ENCODE data around the gene PPP2R2D.

The PPP2R2D gene

DNA sequence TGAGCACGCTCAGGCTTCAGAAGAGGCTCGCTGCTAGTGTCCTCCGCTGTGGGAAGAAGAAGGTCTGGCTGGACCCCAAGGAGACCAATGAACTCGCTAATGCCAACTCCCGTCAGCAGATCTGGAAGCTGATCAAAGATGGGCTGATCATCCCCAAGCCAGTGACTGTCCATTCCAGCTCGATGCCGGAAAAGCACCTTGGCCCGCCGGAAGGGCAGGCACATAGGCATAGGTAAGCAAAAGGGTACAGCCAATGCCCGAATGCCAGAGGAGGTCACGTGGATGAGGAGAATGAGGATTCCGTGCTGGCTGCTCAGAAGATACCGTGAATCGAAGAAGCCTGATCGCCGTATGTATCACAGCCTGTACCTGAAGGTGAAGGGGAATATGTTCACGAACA lies 5.7 kb upstream of the PPP2R2D start:
- Histone ChIP-seq H3K56ac (ENCODE audit: low read length) (no peak overlapping the region), H3K9ac (ENCODE audit: low read length) (no peak overlapping the region), H3K18ac (ENCODE audit: low read length) (no peak overlapping the region), H4K8ac (ENCODE audit: low read depth, low read length) (no peak overlapping the region), H3K79me1 (ENCODE audit: low read length) (no peaks in the 10 kb centered on the region), H3K4me2 (ENCODE audit: low read length) (no peak overlapping the region), H2BK5ac (ENCODE audit: low read length) (no peak overlapping the region), H2BK120ac (ENCODE audit: low read depth, low read length) (no peak overlapping the region), H3K4me1 (ENCODE audit: control insufficient read depth, low read depth, low read length) (no peaks in the 10 kb centered on the region), H2BK15ac (replicated peaks; ENCODE audit: low read depth) (no peak overlapping the region), H4K5ac (ENCODE audit: low read length) (no peak overlapping the region), H3K4ac (ENCODE audit: low read depth, low read length) (no peak overlapping the region), H3K79me2 (ENCODE audit: control insufficient read depth, insufficient read depth, low read length) (no peaks in the 10 kb centered on the region), H3K27ac (ENCODE audit: low read depth, low read length) (no peak overlapping the region), H3K27me3 (ENCODE audit: insufficient read depth, low read length, poor library complexity) (no peaks in the 10 kb centered on the region), H3K4me3 (ENCODE audit: low read length) (no peak overlapping the region), H3K36me3 (ENCODE audit: control insufficient read depth, insufficient read depth, low read length) (no peaks in the 10 kb centered on the region), H3K23ac (ENCODE audit: low read length) (no peak overlapping the region), H2AK5ac (ENCODE audit: low read length) (no peak overlapping the region)
- DNase-seq: no peak
- no CpG with 5 or more reads among the region's 17 CpGs for WGBS (ENCODE audit: extremely low coverage, insufficient coverage, low lambda C conversion rate)

DNA sequence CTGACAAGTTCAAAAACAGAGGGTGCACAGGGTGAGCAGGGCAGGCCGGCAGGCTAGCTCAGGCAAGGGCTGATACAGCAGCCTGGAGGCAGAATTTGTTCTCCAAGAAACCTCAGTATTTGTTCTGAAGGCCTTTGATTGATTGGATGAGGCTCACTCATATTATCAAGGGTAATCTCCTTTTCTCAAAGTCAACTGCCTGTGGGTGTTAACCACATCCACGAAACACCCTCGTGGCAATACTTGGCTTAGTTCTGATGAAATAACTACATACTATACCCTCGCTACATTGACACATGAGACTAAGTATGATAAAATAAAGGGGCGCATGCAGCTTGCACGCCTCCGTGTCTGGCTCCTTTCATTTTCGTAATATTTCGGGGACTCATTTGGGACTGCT lies 4.4 kb upstream of the PPP2R2D start:
- H3K56ac ChIP-seq (ENCODE audit: low read length): no peak overlapping the region
- no CpG with 5 or more reads among the region's 9 CpGs for WGBS (ENCODE audit: extremely low coverage, insufficient coverage, low lambda C conversion rate)
- H4K5ac ChIP-seq (ENCODE audit: low read length): no peak overlapping the region
- H3K9ac ChIP-seq (ENCODE audit: low read length): no peak overlapping the region
- no peaks in the 10 kb centered on the region for H3K4me1 ChIP-seq (ENCODE audit: control insufficient read depth, low read depth, low read length)
- DNase-seq: no peak
- no peaks in the 10 kb centered on the region for H3K36me3 ChIP-seq (ENCODE audit: control insufficient read depth, insufficient read depth, low read length)
- no peak overlapping the region for H3K18ac ChIP-seq (ENCODE audit: low read length)
- H2BK5ac ChIP-seq (ENCODE audit: low read length): no peak overlapping the region
- no peaks in the 10 kb centered on the region for H3K79me1 ChIP-seq (ENCODE audit: low read length)
- H3K79me2 ChIP-seq (ENCODE audit: control insufficient read depth, insufficient read depth, low read length): peaks cover under 1% of the 10 kb centered on the region
- no peak overlapping the region for H3K4me2 ChIP-seq (ENCODE audit: low read length)
- H3K27me3 ChIP-seq (ENCODE audit: insufficient read depth, low read length, poor library complexity): no peaks in the 10 kb centered on the region
- no peak overlapping the region for H3K23ac ChIP-seq (ENCODE audit: low read length)
- H2BK120ac ChIP-seq (ENCODE audit: low read depth, low read length): no peak overlapping the region
- no peak overlapping the region for H3K4ac ChIP-seq (ENCODE audit: low read depth, low read length)
- no peak overlapping the region for H2BK15ac ChIP-seq (replicated peaks; ENCODE audit: low read depth)
- no peak overlapping the region for H3K27ac ChIP-seq (ENCODE audit: low read depth, low read length)
- H3K4me3 ChIP-seq (ENCODE audit: low read length): no peak overlapping the region
- H4K8ac ChIP-seq (ENCODE audit: low read depth, low read length): no peak overlapping the region
- H2AK5ac ChIP-seq (ENCODE audit: low read length): no peak overlapping the region

DNA sequence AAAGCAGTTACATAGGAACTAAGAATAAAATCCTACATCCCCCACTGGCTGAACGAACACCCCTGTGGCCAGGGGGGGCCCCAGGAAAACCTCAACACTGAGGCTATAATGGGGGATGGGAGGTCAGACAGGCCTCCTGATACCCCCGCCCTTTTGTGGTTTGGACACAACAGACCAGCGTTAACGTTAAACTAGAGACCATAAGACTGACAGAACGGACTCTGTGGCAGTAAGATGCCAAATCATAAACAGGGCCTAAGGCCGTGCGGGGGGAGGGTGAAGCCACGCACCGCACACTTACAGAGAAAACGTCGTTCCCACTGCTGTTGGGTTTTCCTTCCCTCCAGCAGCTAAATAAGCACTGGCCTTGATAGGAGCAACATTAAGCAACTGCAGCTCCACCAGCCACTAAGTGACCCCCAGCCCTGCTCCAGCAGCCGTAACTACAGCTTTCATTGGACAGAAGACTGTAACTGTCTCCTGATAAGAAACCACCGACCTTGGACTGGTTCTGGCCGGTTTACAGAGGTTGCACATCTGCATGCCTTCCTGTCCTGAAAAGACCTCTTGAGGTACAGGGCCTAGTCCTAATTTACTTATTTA lies 3.4 kb upstream of the PPP2R2D start:
- no peak for DNase-seq
- peaks cover 11% of the 10 kb centered on the region for H3K79me2 ChIP-seq (ENCODE audit: control insufficient read depth, insufficient read depth, low read length)
- peaks cover 2% of the 10 kb centered on the region for H3K79me1 ChIP-seq (ENCODE audit: low read length)
- H3K9ac ChIP-seq (ENCODE audit: low read length): no peak overlapping the region
- no peaks in the 10 kb centered on the region for H3K27me3 ChIP-seq (ENCODE audit: insufficient read depth, low read length, poor library complexity)
- H3K4me3 ChIP-seq (ENCODE audit: low read length): no peak overlapping the region
- no peak overlapping the region for H2AK5ac ChIP-seq (ENCODE audit: low read length)
- no peak overlapping the region for H2BK120ac ChIP-seq (ENCODE audit: low read depth, low read length)
- no peak overlapping the region for H3K27ac ChIP-seq (ENCODE audit: low read depth, low read length)
- H3K36me3 ChIP-seq (ENCODE audit: control insufficient read depth, insufficient read depth, low read length): no peaks in the 10 kb centered on the region
- H3K4ac ChIP-seq (ENCODE audit: low read depth, low read length): no peak overlapping the region
- H2BK5ac ChIP-seq (ENCODE audit: low read length): no peak overlapping the region
- no CpG with 5 or more reads among the region's 14 CpGs for WGBS (ENCODE audit: extremely low coverage, insufficient coverage, low lambda C conversion rate)
- no peaks in the 10 kb centered on the region for H3K4me1 ChIP-seq (ENCODE audit: control insufficient read depth, low read depth, low read length)
- no peak overlapping the region for H3K4me2 ChIP-seq (ENCODE audit: low read length)
- H3K56ac ChIP-seq (ENCODE audit: low read length): no peak overlapping the region
- no peak overlapping the region for H4K8ac ChIP-seq (ENCODE audit: low read depth, low read length)
- no peak overlapping the region for H3K18ac ChIP-seq (ENCODE audit: low read length)
- H2BK15ac ChIP-seq (replicated peaks; ENCODE audit: low read depth): no peak overlapping the region
- H3K23ac ChIP-seq (ENCODE audit: low read length): no peak overlapping the region
- H4K5ac ChIP-seq (ENCODE audit: low read length): no peak overlapping the region

DNA sequence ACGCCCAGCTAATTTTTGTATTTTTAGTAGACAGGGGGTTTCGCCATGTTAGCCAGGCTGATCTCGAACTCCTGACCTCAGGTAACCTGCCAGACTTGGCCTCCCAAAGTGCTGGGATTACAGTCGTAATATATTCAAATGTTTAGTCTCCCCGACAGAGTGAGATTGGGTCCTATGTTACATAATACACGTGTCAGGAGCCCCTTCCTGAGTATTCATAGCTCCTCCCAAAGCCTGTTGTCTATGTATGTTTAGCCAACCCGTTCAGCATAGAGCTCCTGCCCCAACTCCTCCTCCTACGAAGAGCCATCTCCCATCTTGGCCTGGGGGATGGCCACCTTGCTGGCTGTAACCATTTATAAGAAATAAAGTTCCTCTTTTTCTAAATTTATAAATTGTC lies 2.7 kb upstream of the PPP2R2D start:
- Histone ChIP-seq H3K79me1 (ENCODE audit: low read length) (peaks cover 2% of the 10 kb centered on the region), H2BK5ac (ENCODE audit: low read length) (no peak overlapping the region), H3K23ac (ENCODE audit: low read length) (no peak overlapping the region), H3K27ac (ENCODE audit: low read depth, low read length) (no peak overlapping the region), H4K5ac (ENCODE audit: low read length) (no peak overlapping the region), H3K36me3 (ENCODE audit: control insufficient read depth, insufficient read depth, low read length) (no peaks in the 10 kb centered on the region), H3K56ac (ENCODE audit: low read length) (no peak overlapping the region), H2BK120ac (ENCODE audit: low read depth, low read length) (no peak overlapping the region), H2BK15ac (replicated peaks; ENCODE audit: low read depth) (no peak overlapping the region), H3K4me3 (ENCODE audit: low read length) (no peak overlapping the region), H3K18ac (ENCODE audit: low read length) (no peak overlapping the region), H3K27me3 (ENCODE audit: insufficient read depth, low read length, poor library complexity) (no peaks in the 10 kb centered on the region), H4K8ac (ENCODE audit: low read depth, low read length) (no peak overlapping the region), H3K4me1 (ENCODE audit: control insufficient read depth, low read depth, low read length) (no peaks in the 10 kb centered on the region), H3K4ac (ENCODE audit: low read depth, low read length) (no peak overlapping the region), H3K9ac (ENCODE audit: low read length) (no peak overlapping the region), H2AK5ac (ENCODE audit: low read length) (no peak overlapping the region), H3K79me2 (ENCODE audit: control insufficient read depth, insufficient read depth, low read length) (peaks cover 17% of the 10 kb centered on the region), H3K4me2 (ENCODE audit: low read length) (no peak overlapping the region)
- no CpG with 5 or more reads among the region's 8 CpGs for WGBS (ENCODE audit: extremely low coverage, insufficient coverage, low lambda C conversion rate)
- DNase-seq: no peak

DNA sequence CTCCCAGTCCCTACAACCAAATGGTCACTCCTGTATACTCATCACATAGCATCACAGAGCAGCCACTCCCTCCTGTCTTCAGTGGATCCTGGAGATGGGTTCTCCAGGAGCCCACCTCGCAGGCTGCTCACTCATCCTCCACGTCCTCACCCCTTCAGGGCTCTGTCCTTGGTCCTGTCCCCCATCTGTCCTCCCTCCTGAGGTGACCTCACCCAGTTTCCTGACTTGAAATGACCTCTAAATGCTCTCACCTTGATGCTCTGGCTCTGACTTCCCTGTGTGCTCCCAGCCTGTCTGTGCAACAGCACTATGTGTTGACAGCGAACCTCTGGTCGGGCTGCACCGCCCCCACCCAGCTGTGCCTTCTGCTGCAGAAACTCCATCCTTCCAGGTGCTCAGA lies 2.1 kb upstream of the PPP2R2D start:
- H3K27ac ChIP-seq (ENCODE audit: low read depth, low read length): no peak overlapping the region
- no peaks in the 10 kb centered on the region for H3K27me3 ChIP-seq (ENCODE audit: insufficient read depth, low read length, poor library complexity)
- no CpG with 5 or more reads among the region's 5 CpGs for WGBS (ENCODE audit: extremely low coverage, insufficient coverage, low lambda C conversion rate)
- no peak overlapping the region for H3K4me3 ChIP-seq (ENCODE audit: low read length)
- no peak overlapping the region for H2BK15ac ChIP-seq (replicated peaks; ENCODE audit: low read depth)
- peaks cover 24% of the 10 kb centered on the region for H3K79me2 ChIP-seq (ENCODE audit: control insufficient read depth, insufficient read depth, low read length)
- no peak overlapping the region for H3K23ac ChIP-seq (ENCODE audit: low read length)
- H3K79me1 ChIP-seq (ENCODE audit: low read length): peaks cover 2% of the 10 kb centered on the region
- no peak overlapping the region for H3K4me2 ChIP-seq (ENCODE audit: low read length)
- no peaks in the 10 kb centered on the region for H3K4me1 ChIP-seq (ENCODE audit: control insufficient read depth, low read depth, low read length)
- no peak overlapping the region for H3K56ac ChIP-seq (ENCODE audit: low read length)
- no peak overlapping the region for H2BK5ac ChIP-seq (ENCODE audit: low read length)
- no peak for DNase-seq
- H2AK5ac ChIP-seq (ENCODE audit: low read length): no peak overlapping the region
- no peak overlapping the region for H3K18ac ChIP-seq (ENCODE audit: low read length)
- no peak overlapping the region for H3K9ac ChIP-seq (ENCODE audit: low read length)
- no peak overlapping the region for H4K5ac ChIP-seq (ENCODE audit: low read length)
- H3K36me3 ChIP-seq (ENCODE audit: control insufficient read depth, insufficient read depth, low read length): no peaks in the 10 kb centered on the region
- no peak overlapping the region for H2BK120ac ChIP-seq (ENCODE audit: low read depth, low read length)
- no peak overlapping the region for H3K4ac ChIP-seq (ENCODE audit: low read depth, low read length)
- no peak overlapping the region for H4K8ac ChIP-seq (ENCODE audit: low read depth, low read length)

DNA sequence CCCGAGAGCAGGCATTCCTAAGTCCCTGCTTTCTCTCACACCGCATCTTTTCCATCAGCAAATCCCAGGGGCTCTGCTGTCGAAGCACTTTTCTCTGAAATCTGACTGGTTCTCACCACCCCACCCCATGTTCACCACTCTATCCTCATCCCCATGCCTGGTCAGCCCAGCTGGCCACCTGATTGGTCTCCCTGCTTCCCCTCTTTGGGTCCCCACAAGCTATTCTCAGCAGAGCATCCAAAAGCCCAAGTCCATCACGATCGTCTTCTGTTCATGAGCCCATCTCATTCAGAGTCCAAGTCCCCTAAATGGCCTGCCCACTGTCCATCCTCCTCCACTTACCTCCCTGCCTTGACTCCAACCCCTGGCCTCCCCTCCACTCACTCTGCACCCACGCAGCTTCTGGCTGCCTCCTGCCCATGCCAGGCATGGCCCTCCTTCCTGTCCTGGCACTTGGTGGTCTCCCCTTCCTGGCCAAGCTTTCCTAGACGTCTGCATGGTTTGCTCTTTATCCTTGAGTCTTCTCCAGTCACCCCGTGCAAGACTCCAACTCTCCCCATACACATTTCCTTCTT lies 1.6 kb upstream of the PPP2R2D start:
- H3K4me2 ChIP-seq (ENCODE audit: low read length): no peak overlapping the region
- no CpG with 5 or more reads among the region's 8 CpGs for WGBS (ENCODE audit: extremely low coverage, insufficient coverage, low lambda C conversion rate)
- H3K4me1 ChIP-seq (ENCODE audit: control insufficient read depth, low read depth, low read length): no peaks in the 10 kb centered on the region
- H3K27ac ChIP-seq (ENCODE audit: low read depth, low read length): no peak overlapping the region
- H2AK5ac ChIP-seq (ENCODE audit: low read length): no peak overlapping the region
- H3K36me3 ChIP-seq (ENCODE audit: control insufficient read depth, insufficient read depth, low read length): no peaks in the 10 kb centered on the region
- H2BK15ac ChIP-seq (replicated peaks; ENCODE audit: low read depth): no peak overlapping the region
- no peak overlapping the region for H2BK120ac ChIP-seq (ENCODE audit: low read depth, low read length)
- no peak overlapping the region for H3K18ac ChIP-seq (ENCODE audit: low read length)
- no peak overlapping the region for H3K9ac ChIP-seq (ENCODE audit: low read length)
- H3K79me2 ChIP-seq (ENCODE audit: control insufficient read depth, insufficient read depth, low read length): peaks cover 25% of the 10 kb centered on the region
- no peak overlapping the region for H4K5ac ChIP-seq (ENCODE audit: low read length)
- H3K4ac ChIP-seq (ENCODE audit: low read depth, low read length): no peak overlapping the region
- H3K23ac ChIP-seq (ENCODE audit: low read length): no peak overlapping the region
- no peaks in the 10 kb centered on the region for H3K27me3 ChIP-seq (ENCODE audit: insufficient read depth, low read length, poor library complexity)
- no peak overlapping the region for H4K8ac ChIP-seq (ENCODE audit: low read depth, low read length)
- H2BK5ac ChIP-seq (ENCODE audit: low read length): no peak overlapping the region
- no peak for DNase-seq
- no peak overlapping the region for H3K56ac ChIP-seq (ENCODE audit: low read length)
- H3K4me3 ChIP-seq (ENCODE audit: low read length): no peak overlapping the region
- peaks cover 2% of the 10 kb centered on the region for H3K79me1 ChIP-seq (ENCODE audit: low read length)

Data from mesendoderm (in vitro differentiated cells).